ENCODE measurements around the gene LMAN2.

LMAN2 gene

DNA sequence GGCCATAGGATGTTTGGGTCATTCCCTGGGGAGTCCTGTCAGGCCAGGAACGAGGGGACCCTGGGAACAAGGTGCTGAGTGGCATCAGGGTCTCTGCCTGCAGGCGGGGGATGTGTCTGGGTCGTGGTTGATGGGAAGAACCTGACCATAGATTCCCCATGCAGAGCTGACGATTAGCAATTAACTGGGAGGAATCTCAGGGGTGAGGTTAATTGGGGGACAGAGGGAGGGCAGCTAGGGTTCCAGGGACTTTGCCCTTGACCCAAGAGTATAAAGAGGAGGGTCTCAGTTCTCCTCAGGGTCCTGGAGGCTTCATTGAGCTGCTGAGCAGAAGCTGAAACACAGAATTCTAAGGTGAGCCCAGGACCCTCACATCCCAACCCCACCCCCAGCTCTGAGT, 32.7 kb upstream of the LMAN2 start, which contains the start of gene SLC34A1:
TSS of gene SLC34A1 (plus strand) at position 301 of the 400 bp plus-strand sequence. CDS start 1,308 bp downstream, outside the sequence.
- Histone ChIP-seq H3K36me3 (no peaks in the 10 kb centered on the region), H3K4me3 (no peak within 1 kb of the TSS), H3K27me3 (peaks cover 0 to 71% of the 10 kb centered on the region in 2 donors), H3K4me1 (peaks cover 0 to 1% (median 0%) of the 10 kb centered on the region in 4 donors), H3K9me3 (no peaks in the 10 kb centered on the region), H3K27ac (no peak within 1 kb of the TSS)
- TF ChIP-seq, protein P1, sequence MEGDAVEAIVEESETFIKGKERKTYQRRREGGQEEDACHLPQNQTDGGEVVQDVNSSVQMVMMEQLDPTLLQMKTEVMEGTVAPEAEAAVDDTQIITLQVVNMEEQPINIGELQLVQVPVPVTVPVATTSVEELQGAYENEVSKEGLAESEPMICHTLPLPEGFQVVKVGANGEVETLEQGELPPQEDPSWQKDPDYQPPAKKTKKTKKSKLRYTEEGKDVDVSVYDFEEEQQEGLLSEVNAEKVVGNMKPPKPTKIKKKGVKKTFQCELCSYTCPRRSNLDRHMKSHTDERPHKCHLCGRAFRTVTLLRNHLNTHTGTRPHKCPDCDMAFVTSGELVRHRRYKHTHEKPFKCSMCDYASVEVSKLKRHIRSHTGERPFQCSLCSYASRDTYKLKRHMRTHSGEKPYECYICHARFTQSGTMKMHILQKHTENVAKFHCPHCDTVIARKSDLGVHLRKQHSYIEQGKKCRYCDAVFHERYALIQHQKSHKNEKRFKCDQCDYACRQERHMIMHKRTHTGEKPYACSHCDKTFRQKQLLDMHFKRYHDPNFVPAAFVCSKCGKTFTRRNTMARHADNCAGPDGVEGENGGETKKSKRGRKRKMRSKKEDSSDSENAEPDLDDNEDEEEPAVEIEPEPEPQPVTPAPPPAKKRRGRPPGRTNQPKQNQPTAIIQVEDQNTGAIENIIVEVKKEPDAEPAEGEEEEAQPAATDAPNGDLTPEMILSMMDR (IDR thresholded peaks at IDR 0.05) = no peak
- intact Hi-C loops (cut with DNase I; ENCODE audit: low total_unique reads) = no loop called here
- no peak for DNase-seq

DNA sequence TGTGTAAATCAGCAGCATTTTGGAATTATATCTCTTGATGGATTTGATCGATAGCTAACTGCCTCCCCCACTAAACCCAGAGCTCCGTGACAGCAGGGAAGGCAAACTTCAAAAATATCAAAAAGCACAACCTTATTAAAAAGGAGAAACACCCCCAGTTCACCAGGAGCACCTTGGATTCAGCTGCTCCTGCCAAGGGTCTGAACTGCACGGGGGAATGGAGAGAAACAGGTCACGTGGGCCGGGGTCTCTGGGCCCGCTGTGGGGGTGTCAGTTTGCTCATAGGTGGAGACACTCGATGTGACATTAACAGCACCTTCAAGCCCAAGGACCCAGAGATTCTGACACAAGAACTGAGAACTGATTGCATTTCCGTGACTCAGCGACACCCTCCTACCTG, 31.7 kb upstream of the LMAN2 start:
- TF ChIP-seq, protein P1 (IDR thresholded peaks at IDR 0.05) = no peak
- Histone ChIP-seq H3K36me3 (no peaks in the 10 kb centered on the region), H3K9me3 (no peaks in the 10 kb centered on the region), H3K27ac (no peak overlapping the region), H3K4me1 (no peaks in the 10 kb centered on the region), H3K27me3 (peaks cover 0 to 61% of the 10 kb centered on the region in 2 donors), H3K4me3 (no peak overlapping the region)
- DNase-seq = no peak
- intact Hi-C loops (cut with DNase I; ENCODE audit: low total_unique reads) = no loop called here

DNA sequence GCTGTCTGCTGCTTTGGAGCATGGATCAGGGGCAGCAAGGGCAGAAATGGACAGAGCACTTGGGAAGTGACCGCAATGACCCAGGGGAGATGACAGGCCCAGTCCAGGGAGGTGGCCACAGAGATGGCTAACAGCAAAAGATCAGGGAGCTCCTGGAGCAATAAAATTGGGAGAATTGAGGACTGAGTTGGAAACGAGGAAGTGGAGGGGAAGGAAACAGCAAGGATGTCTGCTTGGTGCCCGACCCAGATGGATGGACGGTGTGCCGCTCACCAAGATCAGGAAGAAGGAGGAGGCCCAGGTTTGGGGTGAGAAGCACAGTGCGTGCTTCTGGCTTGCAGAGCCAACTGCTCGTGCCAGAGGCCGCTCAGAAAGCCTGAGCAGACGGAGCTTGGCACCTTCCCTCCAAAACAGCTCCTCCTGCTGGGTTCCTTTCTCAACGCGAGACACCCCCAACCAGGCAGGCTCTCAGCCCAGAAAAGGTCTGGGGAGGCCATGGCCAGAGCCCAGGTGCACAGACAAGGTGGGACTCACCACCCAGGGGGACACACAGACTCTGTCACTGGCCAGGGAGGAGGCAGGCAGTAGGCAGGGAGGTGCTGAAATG, 31.1 kb upstream of the LMAN2 start:
- H3K27me3 ChIP-seq = peaks cover 0 to 56% of the 10 kb centered on the region in 2 donors
- TF ChIP-seq, protein P1 (IDR thresholded peaks at IDR 0.05) = no peak
- H3K27ac ChIP-seq = no peak overlapping the region
- no peaks in the 10 kb centered on the region for H3K4me1 ChIP-seq
- no peak overlapping the region for H3K4me3 ChIP-seq
- intact Hi-C loops (cut with DNase I; ENCODE audit: low total_unique reads) = no loop called here
- DNase-seq = no peak
- H3K9me3 ChIP-seq = no peaks in the 10 kb centered on the region
- H3K36me3 ChIP-seq = no peaks in the 10 kb centered on the region

DNA sequence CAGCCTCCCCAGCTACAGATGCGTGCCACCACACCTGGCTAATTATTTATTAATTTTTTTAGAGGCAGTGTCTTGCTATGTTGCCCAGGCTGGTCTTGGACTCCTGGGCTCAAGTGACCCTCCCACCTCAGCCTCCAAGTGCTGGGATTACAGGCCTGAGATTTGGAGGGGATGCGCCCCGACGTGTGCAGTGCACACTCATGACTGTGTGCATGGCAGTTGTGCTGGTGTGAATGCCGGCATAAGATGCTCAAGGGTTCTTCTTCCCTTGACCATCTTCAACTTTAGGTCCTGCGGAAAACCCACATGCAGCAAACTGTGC, 29.3 kb upstream of the LMAN2 start:
- no peaks in the 10 kb centered on the region for H3K36me3 ChIP-seq
- H3K9me3 ChIP-seq = no peaks in the 10 kb centered on the region
- no peak overlapping the region for H3K27ac ChIP-seq
- intact Hi-C loops (cut with DNase I; ENCODE audit: low total_unique reads) = no loop called here
- H3K4me1 ChIP-seq = no peaks in the 10 kb centered on the region
- no peak for DNase-seq
- no peak overlapping the region for H3K4me3 ChIP-seq
- TF ChIP-seq, protein P1 (IDR thresholded peaks at IDR 0.05) = no peak
- H3K27me3 ChIP-seq = peaks cover 0 to 45% of the 10 kb centered on the region in 2 donors

DNA sequence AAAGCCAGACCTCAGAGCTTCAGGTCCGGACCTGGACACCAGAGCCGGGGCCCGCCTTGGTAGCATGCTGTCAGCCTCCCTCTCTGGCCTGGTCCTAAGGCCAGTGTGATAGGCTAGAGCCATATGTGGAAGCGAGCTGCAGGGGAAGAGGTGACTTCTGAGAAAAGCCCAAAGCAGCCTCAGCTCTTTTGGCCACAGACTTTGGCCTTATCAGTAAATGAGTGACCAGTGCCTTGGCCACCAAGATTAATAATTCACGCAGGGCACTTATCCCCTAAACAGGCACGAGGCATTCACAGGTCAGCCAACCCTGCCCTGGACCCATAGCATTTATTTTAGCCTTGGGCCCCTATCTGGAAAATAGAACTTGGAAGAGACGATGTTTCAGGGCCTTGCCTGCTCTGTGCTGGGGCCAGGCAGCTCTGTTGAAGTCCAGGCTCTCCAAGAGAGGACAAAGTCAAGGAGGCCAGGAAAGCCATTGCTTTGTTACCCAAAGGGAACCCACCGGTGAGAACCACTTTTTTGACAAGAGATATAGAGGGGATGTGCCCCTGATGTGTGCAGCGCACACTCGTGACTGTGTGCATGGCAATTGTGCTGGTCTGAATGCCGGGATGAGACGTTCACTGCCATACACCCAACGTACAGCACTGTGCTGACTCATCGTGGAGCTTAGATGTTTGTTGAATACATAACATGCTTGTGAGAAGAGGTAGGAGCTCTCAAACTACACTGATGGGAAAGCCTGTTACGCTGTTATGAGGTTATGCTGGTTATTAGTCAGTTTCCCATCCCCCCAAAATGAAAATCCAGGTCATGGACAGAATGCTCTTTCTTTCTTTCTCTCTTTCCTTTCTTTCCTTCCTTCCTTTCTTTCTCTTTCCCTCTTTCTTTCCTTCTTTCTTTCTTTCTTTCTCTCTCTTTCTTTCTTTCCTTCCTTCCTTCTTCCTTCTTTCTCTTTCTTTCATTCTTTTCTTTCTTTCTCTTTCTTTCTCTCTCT, 27.7 kb upstream of the LMAN2 start:
- TF ChIP-seq, protein P1 (IDR thresholded peaks at IDR 0.05) = no peak
- Histone ChIP-seq H3K27ac (no peak overlapping the region), H3K36me3 (no peaks in the 10 kb centered on the region), H3K9me3 (no peaks in the 10 kb centered on the region), H3K4me1 (no peaks in the 10 kb centered on the region), H3K4me3 (no peak overlapping the region), H3K27me3 (peaks cover 0 to 30% of the 10 kb centered on the region in 2 donors)
- no peak for DNase-seq
- intact Hi-C loops (cut with DNase I; ENCODE audit: low total_unique reads) = no loop called here

Measured in tibial artery (tissue), 4 donors.